H1 (cell line): ENCODE measurements around the gene RTF2. TPM values are rescaled to one million over a fixed set of nuclear protein-coding genes. Genes with fewer than 3 reads are reported as not detected.

Source experiments
- ATF2 ChIP-seq: IDR thresholded peaks from 2 replicates; pipeline ENCODE4 v1.6.1; 2012; ENCODE audit warnings: low read length, inconsistent platforms
- BACH1 ChIP-seq: IDR thresholded peaks from 2 replicates; pipeline ENCODE4 v1.6.1; 2012; ENCODE audit warnings: low read length, improper control_type of control experiment
- MAX ChIP-seq: IDR thresholded peaks from 2 replicates; pipeline ENCODE4 v1.6.1; 2012; ENCODE audit warnings: inconsistent platforms
- polyA plus RNA-seq, 7 experiments: library from polyadenylated mRNA; depleted of rRNA in 3 of 7; stranded (reverse) in 5 of 7; unstranded in 2 of 7; fragments of >200 nt in 5 of 7; fragments of 200-250 nt in 2 of 7; gene quantifications; 1 replicate in 5 of 7; 2 replicates in 1 of 7; 4 replicates in 1 of 7; pipeline versions ENCODE4 v1.2.1 to v1.2.3, GENCODE V29; 2011 to 2013; ENCODE audit warnings: missing spikeins in 2 of 7, mixed read lengths in 2 of 7
- total RNA-seq: library from RNA; stranded (reverse); fragmentation: NEBNext Ultra II Directional; extraction: Animal tissue kit (Norgen Biotek cat#: 25700); gene quantifications from 2 replicates; pipeline ENCODE4 v1.2.1, GENCODE V29; 2021

The RTF2 gene
- total and polyA plus RNA-seq, 2 of the 8 experiments (the other 6 are each of a cell fraction or from before 2014, with no cell fraction given), result 33.9 to 51.2 TPM

GRCh38 chr20:56503916-56504315, 35.5 kb downstream of the RTF2 start (continued):
- TF ChIP-seq ATF2 (no peak), MAX (no peak), BACH1 (no peak)
